Measurements from ENCODE around the gene ZBTB24.

Gene ZBTB24

DNA sequence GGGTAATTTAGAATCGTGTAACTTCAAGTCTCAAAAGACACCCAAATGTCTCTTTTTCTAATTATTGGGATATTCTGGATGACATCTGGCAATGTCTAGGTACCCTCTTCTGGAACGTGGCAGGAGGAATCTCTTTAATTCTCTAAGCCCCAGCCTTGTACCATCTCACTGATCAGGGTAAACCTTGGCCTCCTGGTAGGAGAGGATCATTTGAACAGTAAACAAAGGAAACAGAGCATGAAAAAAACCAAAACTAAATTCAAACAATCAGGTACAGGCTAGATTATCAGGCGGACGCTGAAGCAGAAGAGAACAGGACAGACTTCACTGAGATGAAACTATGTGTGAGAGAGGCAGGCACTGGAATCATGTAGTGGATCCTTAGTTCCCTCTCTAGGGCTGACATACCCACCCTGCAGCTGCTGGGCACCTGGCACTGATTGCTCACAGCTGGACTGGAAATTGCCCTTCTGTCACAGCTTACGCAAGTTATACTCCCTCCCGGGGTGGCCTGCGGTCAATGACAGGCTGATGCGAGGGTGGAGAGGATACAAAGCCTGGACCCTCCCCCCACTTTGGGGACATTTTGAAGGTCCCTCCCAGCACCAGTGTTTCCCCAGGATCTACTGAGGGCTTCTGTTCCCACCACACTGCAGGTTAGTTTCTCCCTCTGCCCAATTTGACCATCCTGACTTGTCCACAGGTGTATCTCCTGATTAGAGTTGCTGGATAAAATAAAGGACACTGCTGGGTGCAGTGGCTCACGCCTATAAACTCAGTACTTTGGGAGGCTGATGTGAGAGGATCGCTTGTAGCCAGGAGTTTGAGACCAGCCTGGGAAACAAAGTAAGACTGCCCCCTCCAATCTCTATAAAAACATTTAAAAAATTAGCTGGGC lies 20.6 kb upstream of the ZBTB24 start:
- in situ Hi-C loops (cut with MboI; ENCODE audit: low pct_unique_long_range_greater_than_20kb, low sequenced_read_pairs, unreplicated experiment), result loop anchor here (25.0 kb wide), 1 partner anchor 184 kb away; the partner anchor contains the start of genes AK9 and FIG4
- no peak for DNase-seq (ENCODE audit: low spot score)
- TF ChIP-seq CTCF (IDR thresholded peaks at IDR 0.05; ENCODE audit: extremely low read depth, insufficient read depth, missing control alignments), result no peak

GRCh38 chr6:109498936-109499335 lies 15.9 kb upstream of the ZBTB24 start:
- in situ Hi-C loops (cut with MboI; ENCODE audit: low pct_unique_long_range_greater_than_20kb, low sequenced_read_pairs, unreplicated experiment), result no loop called here
- DNase-seq (ENCODE audit: low spot score), result no peak
- no peak for TF ChIP-seq CTCF (IDR thresholded peaks at IDR 0.05; ENCODE audit: extremely low read depth, insufficient read depth, missing control alignments)

- no peak for DNase-seq (ENCODE audit: low spot score)
- in situ Hi-C loops (cut with MboI; ENCODE audit: low pct_unique_long_range_greater_than_20kb, low sequenced_read_pairs, unreplicated experiment), result no loop called here
- TF ChIP-seq CTCF (IDR thresholded peaks at IDR 0.05; ENCODE audit: extremely low read depth, insufficient read depth, missing control alignments), result no peak
Measured at GRCh38 chr6:109498052-109498451, 15.0 kb upstream of the ZBTB24 start.

- in situ Hi-C loops (cut with MboI; ENCODE audit: low pct_unique_long_range_greater_than_20kb, low sequenced_read_pairs, unreplicated experiment), result no loop called here
- DNase-seq (ENCODE audit: low spot score), result no peak
- TF ChIP-seq CTCF (IDR thresholded peaks at IDR 0.05; ENCODE audit: extremely low read depth, insufficient read depth, missing control alignments), result no peak
Measured at GRCh38 chr6:109496036-109496772, 13.2 kb upstream of the ZBTB24 start.

DNA sequence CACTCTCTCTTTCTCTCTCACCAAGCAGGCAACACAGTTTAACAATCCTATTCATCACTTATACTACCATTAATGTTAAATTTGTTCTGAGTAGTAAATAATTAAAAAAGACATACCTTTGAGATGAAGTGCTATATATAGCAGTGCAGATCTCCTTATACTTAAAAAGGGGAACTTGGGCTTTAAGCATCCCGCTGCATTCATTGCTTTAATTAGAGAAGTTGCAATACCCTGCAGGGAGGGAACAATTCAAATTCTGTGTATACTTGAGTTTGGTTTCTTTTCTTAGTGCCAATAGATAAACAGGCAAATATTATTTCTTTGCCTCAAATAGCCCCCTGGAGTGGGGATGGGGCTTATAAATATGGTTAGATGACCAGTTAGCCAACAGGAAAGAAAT lies 10.8 kb upstream of the ZBTB24 start:
- no peak for DNase-seq (ENCODE audit: low spot score)
- no peak for TF ChIP-seq CTCF (IDR thresholded peaks at IDR 0.05; ENCODE audit: extremely low read depth, insufficient read depth, missing control alignments)
- in situ Hi-C loops (cut with MboI; ENCODE audit: low pct_unique_long_range_greater_than_20kb, low sequenced_read_pairs, unreplicated experiment), result no loop called here

DNA sequence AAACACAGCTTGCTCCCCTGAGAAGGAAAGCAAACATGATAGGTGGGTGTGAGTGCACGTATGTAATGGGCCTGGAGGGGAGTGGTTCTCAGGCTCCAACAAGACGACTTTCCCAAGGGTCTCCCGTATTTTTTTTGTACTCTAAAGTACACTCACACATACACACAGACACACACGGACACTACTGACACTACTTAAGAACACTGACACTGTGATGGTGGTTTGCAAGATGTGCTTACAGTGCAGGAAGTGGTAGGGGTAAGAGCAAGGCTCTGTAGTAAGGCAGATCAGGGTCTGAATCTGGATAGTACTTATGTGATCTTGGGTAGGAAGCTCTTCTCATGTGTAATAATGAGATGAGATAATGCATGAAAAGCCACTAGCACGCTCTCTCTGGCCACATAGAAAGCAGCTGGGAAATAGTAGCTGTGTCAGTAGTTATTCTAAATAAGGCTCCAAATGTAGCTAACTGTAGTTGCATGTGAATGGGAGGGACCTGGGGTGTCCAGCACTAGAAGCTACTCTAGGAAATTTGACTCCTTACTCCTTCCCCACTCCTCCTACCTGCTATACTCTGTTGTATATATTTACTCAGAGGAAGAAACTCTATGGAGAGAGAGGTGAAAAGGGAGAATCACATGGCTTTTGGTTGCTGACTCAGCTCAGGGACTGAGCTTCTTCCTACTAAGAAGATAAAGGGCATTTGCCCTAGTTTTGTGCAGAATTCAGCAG lies 8.4 kb upstream of the ZBTB24 start:
- DNase-seq (ENCODE audit: low spot score), result peak; percentile 50
- in situ Hi-C loops (cut with MboI; ENCODE audit: low pct_unique_long_range_greater_than_20kb, low sequenced_read_pairs, unreplicated experiment), result no loop called here
- no peak for TF ChIP-seq CTCF (IDR thresholded peaks at IDR 0.05; ENCODE audit: extremely low read depth, insufficient read depth, missing control alignments)

All from GM13977 (cell line).